Measurements from ENCODE around the gene HMCN2.

The HMCN2 gene

DNA sequence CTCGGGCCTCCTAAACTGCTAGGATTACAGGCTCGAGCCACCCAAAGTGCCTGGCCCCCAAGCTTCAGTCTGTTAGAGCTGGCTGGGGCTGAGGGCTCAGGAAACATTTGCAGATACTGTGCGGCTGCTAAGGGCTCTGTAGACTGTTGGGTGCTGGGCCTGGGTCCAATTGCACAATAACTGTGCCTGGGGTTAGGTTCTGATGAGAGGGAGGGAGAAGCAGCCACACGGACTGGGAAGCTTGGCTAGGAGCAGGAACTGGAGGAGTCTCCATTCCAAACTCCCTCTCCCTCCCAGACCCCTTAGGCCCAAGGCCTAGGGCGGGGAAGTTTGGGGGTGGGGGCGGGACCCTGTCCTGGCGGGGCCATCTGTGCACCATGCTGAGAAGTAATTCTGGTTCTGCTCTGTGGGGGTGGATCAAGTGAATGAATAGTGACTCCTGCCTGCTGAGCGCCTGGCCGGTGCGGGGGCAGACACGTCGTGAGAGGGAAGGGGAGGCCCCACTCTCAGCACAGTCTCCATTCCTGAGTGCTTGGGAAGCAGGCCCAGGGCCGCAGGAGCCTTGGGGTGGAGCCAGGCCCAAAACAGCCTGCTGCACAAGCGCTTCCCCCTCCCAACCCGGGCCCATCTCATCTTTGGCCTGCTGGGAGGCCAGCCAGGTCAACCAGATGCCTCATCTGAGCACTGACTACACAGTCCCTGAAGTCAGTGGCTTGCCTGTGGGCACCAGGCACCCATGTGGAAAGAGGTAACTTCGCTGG, 180.7 kb downstream of the HMCN2 start:
- DNase-seq, result no peak
- TF ChIP-seq GATA1 (IDR thresholded peaks at IDR 0.05; ENCODE audit: low read depth, low read length) (no peak), POLR2A (IDR thresholded peaks at IDR 0.05; ENCODE audit: low read length) (no peak)

DNA sequence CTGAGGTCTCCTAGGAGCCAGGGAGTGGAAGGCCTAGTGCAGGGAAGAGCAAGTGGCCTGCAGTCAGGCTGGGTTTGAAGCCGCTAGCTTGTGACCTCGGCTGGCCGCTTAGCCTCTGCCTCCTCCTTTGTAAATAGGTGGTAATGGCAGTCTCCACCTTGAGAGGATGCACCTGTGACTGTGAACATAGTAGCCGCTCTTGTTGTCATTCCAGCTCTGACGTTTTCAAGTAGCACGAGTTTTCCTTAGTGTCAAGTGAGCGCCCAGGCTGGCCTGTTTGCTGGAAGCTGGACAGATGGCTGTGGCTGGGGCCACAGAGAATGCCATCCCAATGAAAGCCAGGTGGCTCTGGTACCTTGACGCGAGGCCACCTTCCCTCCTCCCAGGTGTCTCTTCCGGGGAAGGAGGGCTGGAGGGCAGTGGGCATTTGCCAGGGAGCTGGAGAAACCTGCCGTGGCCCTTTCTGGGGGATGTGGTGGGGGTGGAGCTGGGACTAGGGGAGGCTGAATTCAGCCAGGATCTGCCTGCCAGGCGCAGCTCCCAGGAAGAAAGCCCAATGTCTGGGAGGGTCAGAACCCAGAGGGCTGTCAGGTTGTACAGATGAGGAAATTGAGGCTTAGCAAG, 181.7 kb downstream of the HMCN2 start:
- DNase-seq, result no peak
- TF ChIP-seq GATA1 (IDR thresholded peaks at IDR 0.05; ENCODE audit: low read depth, low read length), result no peak
- TF ChIP-seq POLR2A (IDR thresholded peaks at IDR 0.05; ENCODE audit: low read length), result no peak

DNA sequence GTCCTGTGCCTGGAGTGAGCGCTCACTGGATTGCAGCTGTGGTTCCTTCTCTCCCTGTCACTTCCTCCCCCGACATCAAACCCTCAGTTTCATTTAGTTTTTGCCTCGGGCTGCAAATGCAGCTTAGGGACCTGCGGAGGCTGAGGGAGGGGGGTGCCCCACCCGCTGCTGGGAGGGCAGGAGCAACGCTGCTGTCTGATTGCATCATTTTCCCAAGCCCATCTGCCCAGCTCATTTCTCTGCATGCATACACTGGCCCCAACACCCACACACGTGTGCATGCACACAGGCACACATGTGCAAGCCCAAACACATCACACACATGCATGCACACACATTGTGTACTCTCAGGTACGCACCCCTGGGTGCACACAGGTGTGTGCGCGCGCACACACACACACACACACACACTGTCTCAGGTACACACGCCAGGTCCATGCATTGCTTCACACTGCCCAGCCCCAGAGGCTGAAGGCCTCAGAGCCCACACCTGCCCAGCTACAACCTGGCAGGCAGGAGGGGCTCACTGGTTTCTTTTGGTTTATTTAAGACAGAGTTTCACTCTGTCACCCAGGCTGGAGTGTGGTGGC, 182.6 kb downstream of the HMCN2 start:
- DNase-seq, result peak; percentile 76 to 83
- TF ChIP-seq GATA1 (IDR thresholded peaks at IDR 0.05; ENCODE audit: low read depth, low read length), result no peak
- no peak for TF ChIP-seq POLR2A (IDR thresholded peaks at IDR 0.05; ENCODE audit: low read length)

DNA sequence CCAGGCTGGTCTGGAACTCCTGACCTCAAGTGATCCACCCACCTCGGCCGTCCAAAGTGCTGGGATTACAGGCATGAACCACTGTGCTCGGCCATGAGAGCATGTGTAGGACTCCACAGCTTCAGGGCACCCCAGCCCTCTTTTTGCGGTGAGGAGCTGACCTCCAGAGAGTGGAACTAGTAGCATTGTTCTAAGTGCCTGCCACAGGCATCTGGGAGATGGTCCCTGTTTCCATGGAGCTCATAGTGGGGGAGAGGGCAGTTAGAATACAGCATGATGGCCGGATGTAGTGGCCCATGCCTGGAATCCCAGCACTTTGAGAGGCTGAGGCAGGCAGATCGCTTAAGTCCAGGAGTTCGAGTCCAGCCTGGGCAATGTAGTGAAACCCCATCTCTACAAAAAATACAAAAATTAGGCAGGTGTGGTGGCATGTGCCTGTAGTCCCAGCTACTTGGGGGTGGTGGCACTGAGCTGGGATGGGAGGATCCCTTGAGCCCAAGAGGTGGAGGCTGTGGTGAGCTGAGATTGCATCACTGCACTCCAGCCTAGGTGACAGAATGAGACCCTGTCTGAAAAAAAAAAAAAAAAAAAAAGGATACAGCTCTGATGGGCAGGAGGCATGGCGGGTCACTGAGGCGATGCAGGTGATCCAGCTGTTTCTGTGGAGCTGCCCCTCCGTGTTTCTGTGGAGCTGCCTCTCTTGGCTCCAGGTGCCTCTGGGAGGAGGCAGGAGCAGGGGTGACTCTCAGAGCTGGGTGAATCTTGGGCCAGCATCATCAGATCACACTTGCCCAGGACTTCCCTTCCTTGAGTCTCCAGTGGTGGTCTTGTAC, 183.4 kb downstream of the HMCN2 start:
- TF ChIP-seq POLR2A (IDR thresholded peaks at IDR 0.05; ENCODE audit: low read length) (no peak), GATA1 (IDR thresholded peaks at IDR 0.05; ENCODE audit: low read depth, low read length) (no peak)
- no peak for DNase-seq

DNA sequence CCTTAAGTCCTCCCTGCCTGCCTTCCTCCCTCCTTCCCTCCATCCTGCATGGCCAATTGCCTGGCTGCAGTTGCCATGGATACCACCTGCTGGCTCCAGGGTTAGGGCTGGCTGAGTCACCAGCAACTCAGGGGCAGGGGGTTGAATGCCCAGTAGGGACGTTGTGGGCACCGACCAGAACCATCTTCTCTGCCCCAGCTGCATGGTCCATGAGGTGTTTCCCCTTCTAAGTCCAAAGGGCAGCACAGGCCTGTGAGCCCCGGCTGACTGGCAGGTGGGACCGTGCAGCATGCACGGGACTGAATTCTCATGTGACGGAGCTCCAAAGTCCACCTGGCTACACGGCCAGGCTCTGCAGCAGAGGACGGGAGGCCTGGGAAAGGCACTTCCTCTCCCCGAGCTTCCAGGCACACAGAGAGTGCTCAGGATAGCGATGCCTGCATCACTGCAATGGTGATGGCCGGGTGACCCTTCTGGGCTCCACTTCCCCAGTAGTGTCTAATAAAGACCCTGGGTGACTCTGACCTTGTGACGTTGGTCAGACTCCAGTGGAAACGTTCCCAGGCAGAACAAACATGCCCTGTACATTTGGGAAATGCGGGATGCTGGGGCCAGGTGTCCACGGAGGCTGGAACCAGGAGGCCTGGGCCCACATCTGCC, 184.9 kb downstream of the HMCN2 start:
- TF ChIP-seq POLR2A (IDR thresholded peaks at IDR 0.05; ENCODE audit: low read length) (no peak), GATA1 (IDR thresholded peaks at IDR 0.05; ENCODE audit: low read depth, low read length) (no peak)
- no peak for DNase-seq

DNA sequence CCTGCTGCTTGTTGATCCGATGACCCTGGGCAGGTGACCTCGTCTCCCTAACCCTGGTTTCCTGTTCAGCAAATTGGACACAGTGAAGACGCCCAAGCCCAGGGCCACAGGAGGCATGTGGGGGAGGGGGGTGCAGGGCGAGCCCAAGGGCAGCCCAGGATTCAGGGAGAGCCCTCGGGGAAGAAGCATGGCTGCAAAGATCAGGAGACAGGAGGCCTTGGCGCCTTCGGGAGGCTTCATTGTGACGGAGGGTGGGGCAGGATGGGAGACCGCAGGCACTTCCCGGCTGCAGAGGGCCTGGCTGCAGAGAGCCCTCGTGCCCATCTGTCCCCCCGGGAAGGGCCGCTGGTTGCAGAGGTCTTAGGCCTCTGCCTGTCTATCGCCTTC, 185.4 kb downstream of the HMCN2 start:
- no peak for DNase-seq
- TF ChIP-seq GATA1 (IDR thresholded peaks at IDR 0.05; ENCODE audit: low read depth, low read length) (no peak), POLR2A (IDR thresholded peaks at IDR 0.05; ENCODE audit: low read length) (no peak)

DNA sequence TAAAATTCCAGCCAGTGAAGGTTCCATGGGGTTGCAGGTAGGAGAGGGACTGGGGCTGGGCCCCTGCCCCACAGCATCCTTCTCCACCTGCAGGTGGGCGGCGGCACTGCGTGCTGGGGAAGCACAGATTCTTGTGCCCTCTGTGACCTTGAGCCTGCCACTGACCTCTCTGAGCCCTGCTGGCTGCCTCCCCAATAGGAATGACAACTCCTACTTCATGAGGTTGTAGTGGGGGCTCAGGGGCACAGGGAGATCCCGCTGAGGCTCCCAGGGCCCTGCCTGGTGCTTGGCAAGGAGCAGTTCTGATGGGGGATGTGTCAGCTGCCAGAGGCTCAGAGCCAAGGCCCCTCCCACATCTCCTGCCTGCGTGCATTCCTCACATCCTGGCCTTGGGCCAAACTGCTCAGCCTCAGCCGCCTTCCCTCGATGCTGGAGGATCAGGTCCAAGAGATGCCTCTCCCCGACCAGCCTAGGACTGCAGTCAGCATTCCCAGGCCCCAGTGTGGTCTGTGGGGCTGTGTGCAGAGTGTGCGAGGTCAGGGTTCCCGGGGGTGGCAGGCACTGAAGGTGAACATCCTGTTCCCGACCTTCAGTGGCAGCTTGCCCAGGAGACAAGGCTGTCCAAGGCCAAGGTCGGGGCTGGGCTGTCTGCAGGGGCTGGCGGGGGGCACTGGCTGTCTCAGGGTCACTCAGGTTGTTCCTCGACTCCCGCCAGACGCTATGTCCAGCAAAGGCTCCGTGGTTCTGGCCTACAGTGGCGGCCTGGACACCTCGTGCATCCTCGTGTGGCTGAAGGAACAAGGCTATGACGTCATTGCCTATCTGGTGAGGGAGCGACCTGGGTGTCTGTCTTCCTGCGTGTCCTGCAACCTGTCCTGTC, 186.2 kb downstream of the HMCN2 start:
- peak; percentile 63 to 87 for DNase-seq
- no peak for TF ChIP-seq POLR2A (IDR thresholded peaks at IDR 0.05; ENCODE audit: low read length)
- TF ChIP-seq GATA1 (IDR thresholded peaks at IDR 0.05; ENCODE audit: low read depth, low read length), result no peak

DNA sequence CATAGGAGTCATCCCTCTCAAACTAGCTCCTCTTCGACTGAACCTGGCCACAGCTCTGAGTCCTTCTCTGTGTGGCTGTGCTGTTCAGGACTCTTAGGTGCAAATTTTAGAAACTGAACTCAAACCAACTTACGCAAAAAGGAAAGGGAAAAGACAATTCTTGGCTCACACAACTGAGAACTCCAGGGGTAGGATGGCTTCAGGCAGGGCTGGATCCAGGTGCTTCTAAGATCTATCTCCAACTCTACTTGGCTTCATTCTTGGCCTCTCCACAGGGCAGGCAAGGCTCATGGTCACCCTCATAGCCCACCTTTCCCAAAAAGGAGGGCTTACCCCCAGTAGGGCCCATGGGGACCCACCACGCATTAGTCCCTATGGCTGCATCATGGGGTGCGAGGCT, 187.3 kb downstream of the HMCN2 start:
- no peak for TF ChIP-seq POLR2A (IDR thresholded peaks at IDR 0.05; ENCODE audit: low read length)
- DNase-seq, result no peak

DNA sequence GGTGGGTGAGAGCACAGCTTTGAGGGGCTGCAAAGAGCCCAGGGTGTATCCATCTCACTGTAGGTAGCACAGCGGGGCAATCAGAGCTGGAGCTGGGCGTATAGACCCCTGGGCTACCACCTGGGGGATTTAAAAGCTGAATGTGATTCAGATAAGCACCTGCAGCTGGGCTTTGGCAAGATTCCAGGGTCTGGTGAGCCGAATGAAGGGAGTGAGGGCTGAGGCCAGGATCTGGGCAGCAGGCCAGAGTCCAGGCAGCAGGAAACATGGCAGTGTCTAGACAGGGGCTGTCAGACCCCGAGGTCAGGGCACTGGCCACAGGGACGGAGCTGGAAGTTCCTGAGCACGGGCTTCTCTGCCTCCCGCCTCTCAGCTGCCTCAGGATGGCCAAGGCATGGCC, 187.9 kb downstream of the HMCN2 start:
- DNase-seq, result peak in 1 of 2 experiments; percentile 12
- TF ChIP-seq GATA1 (IDR thresholded peaks at IDR 0.05; ENCODE audit: low read depth, low read length) (no peak), POLR2A (IDR thresholded peaks at IDR 0.05; ENCODE audit: low read length) (no peak)

DNA sequence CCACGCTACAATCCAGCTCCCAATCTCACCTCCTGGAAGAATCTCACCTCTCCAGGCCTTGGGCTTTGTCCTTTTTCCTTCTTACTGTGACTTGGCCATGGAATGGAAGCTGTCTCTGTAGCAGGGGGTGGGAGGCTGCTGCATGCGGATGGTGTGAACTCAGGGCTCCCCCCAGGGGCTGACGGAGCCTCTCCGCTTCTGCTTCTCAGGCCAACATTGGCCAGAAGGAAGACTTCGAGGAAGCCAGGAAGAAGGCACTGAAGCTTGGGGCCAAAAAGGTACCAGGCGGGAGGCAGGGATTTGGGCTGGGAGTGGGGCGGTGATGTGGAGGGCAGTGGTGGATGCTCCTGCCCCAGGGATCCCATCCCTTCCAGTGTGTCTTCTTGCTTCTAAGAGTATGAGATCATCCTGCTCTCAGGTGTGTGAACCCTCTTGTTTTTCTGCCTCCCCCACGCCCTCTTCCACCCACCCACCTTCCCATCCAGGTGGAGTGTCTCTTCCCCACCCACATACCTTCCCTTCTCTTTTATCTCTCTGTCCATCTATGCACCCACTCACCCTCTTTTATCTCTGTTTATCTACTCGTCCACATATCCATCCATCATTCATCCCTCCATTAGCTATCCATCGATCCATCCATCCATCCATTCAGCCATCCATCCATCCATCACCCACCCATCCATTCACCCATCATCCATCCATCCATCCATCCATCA, 188.7 kb downstream of the HMCN2 start:
- DNase-seq, result no peak
- TF ChIP-seq POLR2A (IDR thresholded peaks at IDR 0.05; ENCODE audit: low read length), result no peak
- TF ChIP-seq GATA1 (IDR thresholded peaks at IDR 0.05; ENCODE audit: low read depth, low read length), result no peak

DNA sequence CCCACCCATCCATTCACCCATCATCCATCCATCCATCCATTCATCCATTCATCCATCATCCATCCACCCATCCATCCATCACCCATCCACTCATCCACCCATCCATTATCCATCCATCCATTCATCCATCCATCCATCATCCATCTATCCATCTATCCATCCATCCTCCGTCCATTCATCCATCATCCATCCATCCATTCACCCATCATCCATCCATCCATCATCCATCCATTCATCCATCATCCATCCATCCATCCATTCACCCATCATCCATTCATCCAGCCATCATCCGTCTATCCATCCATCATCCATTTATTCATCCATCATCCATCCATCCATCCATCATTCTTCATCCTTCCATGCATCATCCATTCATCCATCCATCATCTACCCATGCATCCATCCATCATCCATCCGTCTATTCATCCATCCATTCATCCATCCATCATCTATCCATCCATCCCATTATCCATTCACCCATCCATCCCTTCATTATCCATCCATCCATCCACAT, 189.3 kb downstream of the HMCN2 start:
- TF ChIP-seq POLR2A (IDR thresholded peaks at IDR 0.05; ENCODE audit: low read length), result no peak
- no peak for TF ChIP-seq GATA1 (IDR thresholded peaks at IDR 0.05; ENCODE audit: low read depth, low read length)
- DNase-seq, result no peak

Data from erythroblast (primary cell).